Small intestine (tissue), 7 donors: ENCODE measurements around the gene HS3ST5. TPM values are rescaled to one million over a fixed set of nuclear protein-coding genes. Genes with fewer than 3 reads are reported as not detected.
"Not testable (repeated sequence)": the region's sequence is repeated elsewhere in the genome, so short reads cannot be mapped to it uniquely, and the experiment has no call there.

Experiments used
- DNase-seq, 2 donors: peaks; one replicate each; pipeline versions ENCODE4 v3.0.0 to v3.0.0-alpha.2; 2013
- FAIRE-seq: peaks from 2 replicates; lab custom pipeline; 2012; peaks lifted over from hg19 to GRCh38; lab: Jason Lieb, UNC
- H3K27ac ChIP-seq, 3 donors: one replicate each; pipeline ENCODE4 v1.5.1; 2013; ENCODE audit warnings: low read length in 2 of 3, mild to moderate bottlenecking in 2 of 3, control low read depth in 1 of 3, inconsistent platforms in 1 of 3, low read depth in 1 of 3, moderate library complexity in 1 of 3
- H3K27me3 ChIP-seq, 3 donors: one replicate each; pipeline ENCODE4 v1.6.1; 2013; ENCODE audit warnings: low read length in 3 of 3, inconsistent platforms in 1 of 3; ENCODE audit not compliant: control insufficient read depth in 3 of 3, insufficient read depth in 3 of 3
- H3K36me3 ChIP-seq, 3 donors: one replicate each; pipeline ENCODE4 v1.6.1; 2013; ENCODE audit warnings: low read length in 3 of 3, inconsistent platforms in 1 of 3, low read depth in 1 of 3, mild to moderate bottlenecking in 1 of 3, moderate library complexity in 1 of 3; ENCODE audit not compliant: control insufficient read depth in 3 of 3, insufficient read depth in 2 of 3
- H3K4me1 ChIP-seq, 3 donors: one replicate each; pipeline ENCODE4 v1.6.1; 2013; ENCODE audit warnings: low read length in 2 of 3, inconsistent platforms in 1 of 3, low read depth in 1 of 3, mild to moderate bottlenecking in 1 of 3, moderate library complexity in 1 of 3; ENCODE audit not compliant: control insufficient read depth in 3 of 3, insufficient read depth in 2 of 3
- H3K4me3 ChIP-seq, 3 donors: one replicate each; pipeline ENCODE4 v1.5.1; 2013; ENCODE audit warnings: low read length in 3 of 3, control low read depth in 1 of 3, inconsistent platforms in 1 of 3, low read depth in 1 of 3, mild to moderate bottlenecking in 1 of 3, moderate library complexity in 1 of 3
- H3K9me3 ChIP-seq, 2 donors: one replicate each; pipeline ENCODE4 v1.6.1; 2013; ENCODE audit warnings: low read depth in 1 of 2, low read length in 1 of 2; ENCODE audit not compliant: control insufficient read depth in 2 of 2, insufficient read depth in 1 of 2
- WGBS, 3 donors: extraction: QIAGEN DNeasy Blood & Tissue Kit; methylation state at CpG; one replicate each; pipeline ENCODE4 v1.1.7; 2013; 5-methylcytosine and 5-hydroxymethylcytosine counted together
- polyA plus RNA-seq, 4 donors: library from polyadenylated mRNA; stranded (reverse) in 3 of 4; unstranded in 1 of 4; fragments of 200-250 nt in 3 of 4; fragments of 120-200 nt in 1 of 4; gene quantifications; one replicate each; pipeline versions ENCODE4 v1.2.1 to v1.2.3, GENCODE V29; 2013
- donor health status: healthy with polysubstance abuse.
- donor health status: control.
- donor health status: control.
- donor health status: Bipolar disorder and iron deficiency.
- donor health status: healthy.

The HS3ST5 gene
- polyA plus RNA-seq, 4 donors, result 0.46 to 0.92 TPM; not detected in 2

GRCh38 chr6:114319749-114320148 is 23.1 kb downstream of the HS3ST5 start:
- no peak for DNase-seq
- H3K4me1 ChIP-seq, result no peaks in the 10 kb centered on the region
- 89 to 94% (median 91%) methylated on average over 3 of the region's 3 CpGs for WGBS, 3 donors
- FAIRE-seq, result no peak
- no peak overlapping the region for H3K4me3 ChIP-seq
- H3K27me3 ChIP-seq, result no peaks in the 10 kb centered on the region
- H3K27ac ChIP-seq, result no peak overlapping the region
- no peaks in the 10 kb centered on the region for H3K36me3 ChIP-seq
- H3K9me3 ChIP-seq, result no peaks in the 10 kb centered on the region

- Histone ChIP-seq H3K9me3 (no peaks in the 10 kb centered on the region), H3K27ac (no peak overlapping the region), H3K27me3 (no peaks in the 10 kb centered on the region), H3K4me3 (no peak overlapping the region), H3K4me1 (no peaks in the 10 kb centered on the region), H3K36me3 (no peaks in the 10 kb centered on the region)
- 80 to 82% (median 81%) methylated on average over 5 of the region's 5 CpGs for WGBS, 3 donors
- DNase-seq, result peak in 1 of 2 donors; percentile 5
- FAIRE-seq, result no peak
Measured at GRCh38 chr6:114315831-114316595, 26.8 kb downstream of the HS3ST5 start.

- not testable (repeated sequence) for H3K4me1 ChIP-seq, H3K36me3 ChIP-seq, H3K9me3 ChIP-seq, H3K27me3 ChIP-seq, H3K4me3 ChIP-seq, FAIRE-seq, H3K27ac ChIP-seq, DNase-seq
- WGBS, 3 donors, result 93 to 95% (median 93%) methylated on average over 6 of the region's 6 CpGs
Measured at GRCh38 chr6:114313816-114314215, 29.0 kb downstream of the HS3ST5 start.

GRCh38 chr6:114312931-114313330 is 29.9 kb downstream of the HS3ST5 start:
- Histone ChIP-seq H3K27me3 (no peaks in the 10 kb centered on the region), H3K4me3 (no peak overlapping the region), H3K27ac (no peak overlapping the region), H3K4me1 (no peaks in the 10 kb centered on the region), H3K9me3 (no peaks in the 10 kb centered on the region), H3K36me3 (no peaks in the 10 kb centered on the region)
- WGBS, 3 donors, result 74 to 86% (median 78%) methylated on average over 4 of the region's 4 CpGs
- DNase-seq (no peak), FAIRE-seq (no peak)

- Histone ChIP-seq H3K4me1 (no peaks in the 10 kb centered on the region), H3K4me3 (no peak overlapping the region), H3K9me3 (no peaks in the 10 kb centered on the region), H3K27ac (no peak overlapping the region), H3K36me3 (no peaks in the 10 kb centered on the region), H3K27me3 (no peaks in the 10 kb centered on the region)
- FAIRE-seq (no peak), DNase-seq (no peak)
- WGBS, 3 donors, result 52 to 72% (median 64%) methylated on average over 2 of the region's 2 CpGs
Measured at GRCh38 chr6:114310053-114310452, 32.8 kb downstream of the HS3ST5 start.

- H3K4me3 ChIP-seq, result no peak overlapping the region
- H3K27me3 ChIP-seq, result no peaks in the 10 kb centered on the region
- peak; percentile 47 for FAIRE-seq
Measured at GRCh38 chr6:114304304-114304887, 38.4 kb downstream of the HS3ST5 start.

GRCh38 chr6:114301596-114302219 is 41.1 kb downstream of the HS3ST5 start:
- no peaks in the 10 kb centered on the region for H3K36me3 ChIP-seq
- H3K9me3 ChIP-seq, result no peaks in the 10 kb centered on the region
- 78 to 90% (median 84%) methylated on average over 2 of the region's 2 CpGs for WGBS, 3 donors
- FAIRE-seq, result no peak
- no peaks in the 10 kb centered on the region for H3K27me3 ChIP-seq
- no peak overlapping the region for H3K27ac ChIP-seq
- H3K4me3 ChIP-seq, result no peak overlapping the region
- no peaks in the 10 kb centered on the region for H3K4me1 ChIP-seq
- no peak for DNase-seq

More at GRCh38 chr6:114304304-114304887, 38.4 kb downstream of the HS3ST5 start:
- Histone ChIP-seq H3K27ac (no peak overlapping the region), H3K9me3 (no peaks in the 10 kb centered on the region), H3K4me1 (no peaks in the 10 kb centered on the region), H3K36me3 (no peaks in the 10 kb centered on the region)
- DNase-seq, result peak; percentile 17 to 25
- WGBS, 3 donors, result 35 to 71% (median 50%) methylated on average over 1 of the region's 1 CpG

- Histone ChIP-seq H3K9me3 (no peaks in the 10 kb centered on the region), H3K27me3 (no peaks in the 10 kb centered on the region), H3K4me1 (no peaks in the 10 kb centered on the region), H3K27ac (no peak overlapping the region), H3K36me3 (no peaks in the 10 kb centered on the region), H3K4me3 (no peak overlapping the region)
- DNase-seq (no peak), FAIRE-seq (no peak)
- WGBS, 3 donors, result 90 to 92% (median 91%) methylated on average over 6 of the region's 6 CpGs
Measured at GRCh38 chr6:114297135-114297534, 45.7 kb downstream of the HS3ST5 start.
